ENCODE data around the gene MYBPC1.

Gene MYBPC1

GRCh38 chr12:101581190-101581589, 13.6 kb upstream of the MYBPC1 start:
- FAIRE-seq (no peak), DNase-seq (ENCODE audit: insufficient read length, low spot score) (no peak)
- no peak for TF ChIP-seq POLR2A (IDR thresholded peaks at IDR 0.05; ENCODE audit: low read depth, low read length)

- no peak for FAIRE-seq
- no peak for DNase-seq (ENCODE audit: insufficient read length, low spot score)
Measured at GRCh38 chr12:101582937-101583336, 11.8 kb upstream of the MYBPC1 start.

GRCh38 chr12:101590383-101590782, 4.4 kb upstream of the MYBPC1 start:
- TF ChIP-seq POLR2A (IDR thresholded peaks at IDR 0.05; ENCODE audit: low read depth, low read length) = no peak
- DNase-seq (ENCODE audit: insufficient read length, low spot score) (no peak), FAIRE-seq (no peak)

More at GRCh38 chr12:101582937-101583336, 11.8 kb upstream of the MYBPC1 start:
- no peak for TF ChIP-seq POLR2A (IDR thresholded peaks at IDR 0.05; ENCODE audit: low read depth, low read length)

GRCh38 chr12:101591781-101592180, 3.0 kb upstream of the MYBPC1 start:
- TF ChIP-seq POLR2A (IDR thresholded peaks at IDR 0.05; ENCODE audit: low read depth, low read length) = no peak
- no peak for FAIRE-seq

GRCh38 chr12:101592448-101592847, 2.3 kb upstream of the MYBPC1 start:
- DNase-seq (ENCODE audit: insufficient read length, low spot score) = no peak
- no peak for TF ChIP-seq POLR2A (IDR thresholded peaks at IDR 0.05; ENCODE audit: low read depth, low read length)
- FAIRE-seq = no peak

More at GRCh38 chr12:101591781-101592180, 3.0 kb upstream of the MYBPC1 start:
- DNase-seq (ENCODE audit: insufficient read length, low spot score) = no peak

GRCh38 chr12:101592921-101593320, 1.9 kb upstream of the MYBPC1 start:
- TF ChIP-seq POLR2A (IDR thresholded peaks at IDR 0.05; ENCODE audit: low read depth, low read length) = no peak
- DNase-seq (ENCODE audit: insufficient read length, low spot score) = no peak
- FAIRE-seq = no peak

GRCh38 chr12:101596172-101596571, 1.4 kb downstream of the MYBPC1 start:
- no peak for TF ChIP-seq POLR2A (IDR thresholded peaks at IDR 0.05; ENCODE audit: low read depth, low read length)
- FAIRE-seq (no peak), DNase-seq (ENCODE audit: insufficient read length, low spot score) (no peak)

GRCh38 chr12:101597164-101597563, 2.4 kb downstream of the MYBPC1 start:
- DNase-seq (ENCODE audit: insufficient read length, low spot score) = no peak
- no peak for FAIRE-seq
- no peak for TF ChIP-seq POLR2A (IDR thresholded peaks at IDR 0.05; ENCODE audit: low read depth, low read length)

- FAIRE-seq (no peak), DNase-seq (ENCODE audit: insufficient read length, low spot score) (no peak)
- no peak for TF ChIP-seq POLR2A (IDR thresholded peaks at IDR 0.05; ENCODE audit: low read depth, low read length)
Measured at GRCh38 chr12:101598483-101598882, 3.7 kb downstream of the MYBPC1 start.

GRCh38 chr12:101599311-101599710, 4.5 kb downstream of the MYBPC1 start:
- FAIRE-seq = no peak
- no peak for DNase-seq (ENCODE audit: insufficient read length, low spot score)
- TF ChIP-seq POLR2A (IDR thresholded peaks at IDR 0.05; ENCODE audit: low read depth, low read length) = no peak

- no peak for DNase-seq (ENCODE audit: insufficient read length, low spot score)
- no peak for FAIRE-seq
- no peak for TF ChIP-seq POLR2A (IDR thresholded peaks at IDR 0.05; ENCODE audit: low read depth, low read length)
Measured at GRCh38 chr12:101599771-101600484, 5.2 kb downstream of the MYBPC1 start.

GRCh38 chr12:101604132-101604531, 9.4 kb downstream of the MYBPC1 start:
- no peak for FAIRE-seq
- TF ChIP-seq POLR2A (IDR thresholded peaks at IDR 0.05; ENCODE audit: low read depth, low read length) = no peak
- no peak for DNase-seq (ENCODE audit: insufficient read length, low spot score)

- FAIRE-seq = no peak
- TF ChIP-seq POLR2A (IDR thresholded peaks at IDR 0.05; ENCODE audit: low read depth, low read length) = no peak
- DNase-seq (ENCODE audit: insufficient read length, low spot score) = no peak
Measured at GRCh38 chr12:101607894-101608293, 13.1 kb downstream of the MYBPC1 start.

GRCh38 chr12:101608301-101609133, 13.7 kb downstream of the MYBPC1 start:
- FAIRE-seq = no peak

GRCh38 chr12:101609198-101609597, 14.4 kb downstream of the MYBPC1 start:
- FAIRE-seq = no peak

More at GRCh38 chr12:101608301-101609133, 13.7 kb downstream of the MYBPC1 start:
- no peak for TF ChIP-seq POLR2A (IDR thresholded peaks at IDR 0.05; ENCODE audit: low read depth, low read length)
- no peak for DNase-seq (ENCODE audit: insufficient read length, low spot score)

More at GRCh38 chr12:101609198-101609597, 14.4 kb downstream of the MYBPC1 start:
- no peak for TF ChIP-seq POLR2A (IDR thresholded peaks at IDR 0.05; ENCODE audit: low read depth, low read length)
- no peak for DNase-seq (ENCODE audit: insufficient read length, low spot score)

Measured in H54 (cell line).